HG03571 (cell line): ENCODE measurements around the gene CYREN.
"Not testable (repeated sequence)": the region's sequence is repeated elsewhere in the genome, so short reads cannot be mapped to it uniquely, and the experiment has no call there.

Experiments
- ATAC-seq: cut with Tn5 transposase; IDR thresholded peaks from one replicate; pipeline ENCODE4 v1.9.1; 2021; ENCODE audit not compliant: unreplicated experiment

Gene CYREN, protein sequence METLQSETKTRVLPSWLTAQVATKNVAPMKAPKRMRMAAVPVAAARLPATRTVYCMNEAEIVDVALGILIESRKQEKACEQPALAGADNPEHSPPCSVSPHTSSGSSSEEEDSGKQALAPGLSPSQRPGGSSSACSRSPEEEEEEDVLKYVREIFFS

DNA sequence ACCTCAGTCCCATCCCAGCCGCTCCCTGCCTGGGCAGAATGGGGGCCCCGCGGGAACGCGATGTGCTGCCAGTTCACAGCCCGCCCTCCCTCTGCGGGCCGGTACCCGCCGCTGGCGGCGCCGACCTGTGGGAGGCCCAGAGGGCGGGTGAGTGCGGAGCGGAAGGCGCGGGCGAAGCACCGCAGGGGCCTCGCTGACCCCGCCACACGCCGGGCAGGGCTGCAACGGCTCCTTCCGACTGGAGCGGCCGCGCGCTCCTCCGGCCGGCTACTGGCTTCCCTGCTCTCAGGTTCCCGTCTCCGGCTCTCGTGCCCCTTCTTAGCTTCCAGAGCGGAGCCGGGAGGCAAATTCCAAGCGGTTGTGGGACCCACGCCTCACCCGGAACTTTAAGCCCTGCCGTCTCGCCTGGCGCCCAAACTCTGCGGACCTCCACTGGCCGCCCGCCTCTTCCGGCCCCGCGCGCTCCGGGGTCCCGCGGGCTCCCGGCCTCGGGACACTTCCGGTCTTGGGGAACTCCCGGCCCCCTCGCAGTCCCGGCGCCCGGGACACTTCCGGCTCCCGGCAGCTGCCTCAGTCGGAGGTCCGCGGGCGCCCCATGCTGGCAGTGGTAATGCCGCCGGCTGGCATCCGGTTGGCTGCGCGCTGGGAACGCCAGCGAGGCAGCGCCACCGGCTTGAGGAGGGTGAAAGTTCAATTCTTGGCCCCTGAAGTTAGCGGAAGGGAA is at the start of gene CYREN:
CYREN (minus strand) TSS at position 434 of the 724 bp plus-strand sequence. CDS start 1,785 bp downstream, outside the sequence.
- ATAC-seq = peak; percentile 75

DNA sequence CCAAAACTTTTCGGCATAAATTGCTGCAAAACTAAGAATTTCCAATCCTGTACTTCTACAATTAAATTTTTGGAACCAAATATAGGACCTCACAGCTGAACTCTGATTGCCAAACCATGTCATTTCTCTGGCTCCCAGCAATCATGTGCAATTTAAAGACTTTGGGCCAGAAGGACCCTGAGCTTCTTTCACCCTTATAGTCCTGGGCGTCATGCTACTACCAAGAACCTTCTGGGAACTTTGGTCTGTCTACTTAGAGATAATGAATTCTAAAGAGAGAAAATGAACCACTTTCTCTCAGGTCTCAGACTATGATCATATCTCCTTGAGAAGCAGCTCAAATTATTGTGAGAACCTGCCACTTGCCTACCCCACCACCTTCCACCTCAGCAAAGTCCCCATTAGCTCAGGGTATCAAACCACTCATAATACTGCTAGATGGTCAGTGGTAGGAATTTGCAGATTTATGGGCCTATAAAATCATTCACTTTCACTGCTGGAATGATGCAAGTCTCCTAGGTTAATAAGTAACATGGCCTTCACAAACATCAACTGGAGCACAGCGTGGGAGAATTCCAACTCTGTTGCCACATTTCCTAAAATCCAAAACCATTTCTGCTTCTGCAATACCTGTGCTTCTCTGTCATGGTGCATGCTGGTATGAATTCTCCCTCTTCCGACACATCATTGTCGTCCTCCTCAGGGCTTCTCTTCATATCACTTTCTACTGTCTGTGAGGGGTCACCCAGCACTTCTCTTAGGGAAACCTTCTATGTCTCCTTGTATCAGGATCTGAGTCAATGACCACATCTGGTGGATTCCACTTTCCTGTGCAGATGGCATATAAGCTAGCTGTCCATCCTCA is 47.4 kb upstream of the CYREN start:
- ATAC-seq = no peak

DNA sequence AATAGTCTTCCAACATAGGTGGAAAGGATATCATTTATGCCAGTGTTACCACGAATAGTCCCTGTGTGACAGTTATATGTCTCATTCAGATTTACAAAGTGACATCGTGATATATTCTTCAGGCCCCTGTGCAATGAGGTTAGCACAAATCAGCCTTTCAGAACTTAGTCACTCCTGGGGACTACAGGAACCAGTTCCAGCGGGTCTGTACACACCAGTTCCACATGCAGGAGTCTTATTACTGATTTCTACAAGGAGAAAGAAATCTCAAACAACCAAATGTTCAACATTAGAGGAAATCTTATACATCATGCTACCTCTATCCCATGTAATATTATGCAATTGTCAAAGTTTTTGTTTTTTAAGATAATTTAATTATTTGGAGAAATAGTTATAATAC is 45.2 kb upstream of the CYREN start:
- ATAC-seq = no peak

DNA sequence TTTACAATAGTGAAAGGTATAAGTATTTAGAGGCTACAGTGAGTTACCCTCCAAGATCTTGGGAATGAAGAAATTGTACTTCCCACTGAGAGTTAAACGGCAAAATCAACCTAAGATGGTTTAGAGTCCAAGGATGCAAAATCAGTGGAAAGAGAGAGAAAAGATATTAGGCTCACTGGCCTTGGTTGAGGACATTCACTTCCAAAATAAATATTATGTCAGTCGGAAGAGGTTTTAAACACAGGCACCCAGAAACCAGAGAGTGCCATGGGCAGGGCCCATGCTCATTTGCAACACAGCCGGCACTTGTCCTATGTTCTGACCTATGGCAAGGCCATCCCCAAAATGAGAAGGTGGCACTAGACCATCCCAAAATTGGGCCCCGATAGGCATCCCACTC is 44.7 kb upstream of the CYREN start:
- ATAC-seq = no peak

DNA sequence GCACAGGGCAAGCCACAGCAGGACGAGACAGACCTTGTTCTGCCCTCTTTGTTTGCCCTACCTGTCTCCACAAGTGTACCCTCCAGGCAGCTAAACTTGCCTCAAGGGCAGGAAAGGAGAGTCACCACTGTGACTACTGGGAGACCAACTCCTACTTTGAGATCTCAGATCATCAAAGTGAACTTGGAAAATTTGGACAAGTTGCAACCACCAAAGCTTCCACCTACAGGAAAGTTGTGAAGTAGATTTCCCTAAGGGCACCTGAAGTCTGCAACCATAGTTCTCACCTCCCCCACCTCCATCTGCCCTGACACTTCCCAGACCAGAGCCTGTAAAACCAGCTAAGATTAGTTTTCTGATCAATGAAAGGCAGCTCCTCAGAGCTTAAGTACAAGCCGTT is 43.3 kb upstream of the CYREN start:
- no peak for ATAC-seq

DNA sequence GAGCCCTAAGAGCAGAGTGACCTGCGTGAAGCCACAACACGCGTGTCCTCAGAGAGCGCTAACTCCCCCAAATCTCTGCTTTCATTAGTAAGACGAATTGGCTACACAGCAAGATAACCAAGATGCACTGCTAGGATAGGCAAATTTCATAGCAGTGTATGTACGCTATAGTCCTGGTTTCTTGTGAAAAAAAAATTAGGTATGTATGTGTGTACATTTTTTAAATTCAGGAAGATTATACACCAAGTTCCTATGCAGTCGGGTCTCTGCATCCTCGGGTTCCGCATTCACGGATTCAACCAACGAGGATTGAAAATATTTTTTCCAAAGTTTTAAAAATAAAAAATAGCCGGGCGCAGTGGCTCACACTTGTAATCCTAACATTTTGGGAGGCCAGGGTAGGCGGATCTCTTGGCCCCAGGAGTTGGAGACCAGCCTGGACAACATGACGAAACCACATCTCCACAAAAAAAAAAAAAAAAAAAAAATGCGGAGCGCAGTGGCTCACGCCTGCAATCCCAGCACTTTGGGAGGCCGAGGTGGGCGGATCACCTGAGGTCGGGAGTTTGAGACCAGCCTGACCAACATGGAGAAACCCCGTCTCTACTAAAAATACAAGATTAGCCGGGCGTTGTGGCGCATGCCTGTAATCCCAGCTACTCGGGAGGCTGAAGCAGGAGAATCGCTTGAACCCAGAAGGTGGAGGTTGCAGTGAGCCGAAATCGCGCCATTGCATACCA is 41.6 kb upstream of the CYREN start:
- ATAC-seq = not testable (repeated sequence)

DNA sequence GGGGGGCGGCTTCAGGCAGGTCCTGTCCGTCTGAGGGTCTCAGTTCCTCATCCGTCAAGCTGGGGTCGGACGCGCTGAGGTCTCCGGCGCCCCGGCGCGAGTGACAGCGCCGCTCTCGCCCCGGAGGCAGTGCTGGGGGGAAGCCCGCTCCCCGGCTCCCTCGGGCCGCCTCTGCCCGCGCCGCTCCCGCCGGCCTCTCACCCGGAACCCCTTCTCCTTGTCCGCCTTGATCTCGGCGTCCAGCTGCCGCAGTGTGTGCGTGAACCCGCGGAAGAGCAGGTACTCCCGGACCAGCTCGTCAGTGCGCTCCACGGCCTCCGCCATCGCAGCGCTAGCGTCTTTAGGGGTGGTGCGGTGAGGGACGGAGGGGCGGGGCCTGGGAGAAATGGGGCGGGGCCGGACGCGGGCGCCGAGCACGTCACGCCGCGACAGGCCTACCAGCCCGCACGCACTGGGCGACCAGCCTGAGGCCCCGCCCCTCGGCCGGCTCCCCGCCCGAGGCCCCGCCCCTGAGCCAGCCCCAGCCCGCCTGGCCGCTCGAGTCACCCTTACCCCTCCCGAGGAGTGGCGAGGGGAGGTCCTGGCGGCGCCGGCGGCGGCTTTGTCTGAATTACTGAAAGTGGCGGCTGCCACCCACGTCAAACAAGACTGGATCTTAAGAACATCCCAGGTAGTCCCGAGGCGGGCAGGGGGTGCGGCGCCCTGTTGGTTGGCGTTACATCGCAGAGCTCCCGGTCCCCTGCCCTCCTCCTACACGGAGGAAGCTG is 40.9 kb upstream of the CYREN start, which contains the start of gene WDR91:
WDR91 (minus strand) TSS at position 348 of the 767 bp plus-strand sequence; CDS start at position 324, 24 bp downstream.
- peak; percentile 84 for ATAC-seq

DNA sequence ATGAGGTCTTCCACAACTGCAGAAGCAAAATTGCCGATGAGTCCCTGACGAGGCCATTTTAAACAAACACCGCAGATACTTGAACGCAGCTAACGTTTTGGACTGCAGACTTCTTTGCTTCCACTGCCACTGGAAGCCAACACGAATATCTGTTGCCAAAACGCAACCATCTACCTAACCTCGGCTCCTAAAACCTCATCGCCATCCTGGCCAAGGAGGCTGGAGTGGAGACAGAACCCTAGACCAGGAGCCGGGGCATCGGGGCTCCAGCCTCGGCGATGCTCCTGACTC is 40.3 kb upstream of the CYREN start:
- ATAC-seq = no peak

DNA sequence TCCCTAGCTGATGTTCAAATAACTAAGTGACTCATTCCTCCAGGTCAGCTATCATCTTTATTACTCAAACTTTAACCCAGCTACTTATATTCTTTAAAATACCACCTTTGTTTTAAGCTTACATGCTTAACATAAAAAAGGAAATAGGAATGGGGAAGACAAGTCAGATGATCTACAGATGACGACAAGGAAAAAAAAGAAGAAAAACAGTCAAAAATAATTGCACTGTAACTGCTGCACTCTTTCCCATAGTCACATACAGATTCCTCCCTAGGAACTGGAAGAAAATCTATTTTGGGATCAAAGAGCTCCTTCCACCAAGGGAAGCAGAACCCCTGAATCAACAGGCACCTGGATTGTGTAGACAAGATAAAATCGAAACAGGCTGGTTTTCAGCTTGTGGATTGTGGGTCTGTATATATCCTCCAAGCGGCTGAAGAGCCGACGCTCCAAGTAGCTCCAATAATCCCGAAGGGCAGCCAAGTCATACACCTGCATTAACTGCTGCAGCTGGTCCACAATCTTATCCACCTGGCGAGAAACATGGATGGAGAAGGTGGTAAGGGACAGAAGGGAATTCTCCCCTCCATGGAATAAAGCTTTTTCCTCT is 38.8 kb upstream of the CYREN start:
- no peak for ATAC-seq

DNA sequence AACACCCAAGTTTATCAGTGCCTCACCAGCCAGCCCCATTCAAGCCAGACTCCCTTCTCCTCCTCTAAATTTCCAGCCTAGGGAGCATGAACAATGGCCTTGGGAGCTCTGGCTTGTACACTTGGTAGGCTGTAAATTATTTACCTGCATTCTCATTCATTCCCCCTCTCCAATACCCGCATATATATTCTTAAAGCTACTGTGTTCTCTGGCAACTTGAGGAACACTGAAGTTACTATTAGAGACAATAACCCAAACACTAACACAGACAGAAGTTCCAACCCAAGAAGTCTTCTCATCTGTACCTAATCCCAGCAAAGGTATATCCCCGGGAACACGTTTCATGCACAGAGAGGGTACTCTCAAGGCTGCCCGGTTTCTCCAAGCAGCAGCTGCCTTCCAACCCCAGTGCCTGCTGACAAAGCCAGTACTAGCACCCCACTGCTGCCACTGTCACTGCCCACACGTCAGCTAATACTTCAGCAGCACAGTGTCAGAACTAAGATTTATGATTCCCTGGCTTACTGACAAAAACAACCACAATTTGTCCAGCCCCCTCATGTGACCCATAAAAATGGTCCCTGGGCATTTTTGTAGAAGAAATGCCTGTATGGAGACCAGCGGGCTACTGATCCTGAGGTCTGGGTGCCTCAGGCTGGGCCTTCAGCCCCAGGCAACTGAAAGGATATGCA is 37.7 kb upstream of the CYREN start:
- ATAC-seq = no peak

DNA sequence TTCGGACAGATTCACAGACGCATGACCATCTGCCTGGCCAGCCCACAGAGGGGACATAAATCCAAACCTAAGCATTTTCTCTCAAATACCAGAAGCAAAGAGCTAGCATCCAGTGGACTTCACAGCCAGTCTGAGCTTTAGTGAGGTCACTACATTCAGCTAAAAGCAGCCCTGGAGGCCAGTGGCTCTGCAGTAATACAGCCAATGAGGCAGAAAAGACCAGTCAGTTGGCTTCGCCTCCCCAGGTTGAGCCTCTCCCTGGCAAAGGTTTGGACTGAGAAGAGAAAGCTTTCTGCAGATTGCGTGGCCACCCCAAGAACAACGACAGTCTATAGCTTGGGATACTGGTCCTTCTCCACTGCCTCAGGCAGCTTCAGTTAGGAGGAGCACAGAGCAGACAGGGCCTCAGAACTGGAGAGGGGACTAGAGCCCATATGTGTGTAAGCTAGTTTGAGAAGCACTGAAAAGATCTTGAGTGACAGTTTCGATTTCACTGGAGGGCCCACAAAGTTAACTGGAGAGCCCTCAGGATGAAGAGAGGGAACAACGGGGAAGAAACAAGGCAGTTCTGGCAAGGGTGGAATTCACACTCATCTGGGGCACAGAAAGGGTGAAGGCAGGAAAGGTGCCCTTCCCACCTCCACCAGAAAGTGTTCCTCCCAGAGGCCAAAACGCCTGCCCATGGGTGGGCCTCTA is 37.0 kb upstream of the CYREN start:
- no peak for ATAC-seq

DNA sequence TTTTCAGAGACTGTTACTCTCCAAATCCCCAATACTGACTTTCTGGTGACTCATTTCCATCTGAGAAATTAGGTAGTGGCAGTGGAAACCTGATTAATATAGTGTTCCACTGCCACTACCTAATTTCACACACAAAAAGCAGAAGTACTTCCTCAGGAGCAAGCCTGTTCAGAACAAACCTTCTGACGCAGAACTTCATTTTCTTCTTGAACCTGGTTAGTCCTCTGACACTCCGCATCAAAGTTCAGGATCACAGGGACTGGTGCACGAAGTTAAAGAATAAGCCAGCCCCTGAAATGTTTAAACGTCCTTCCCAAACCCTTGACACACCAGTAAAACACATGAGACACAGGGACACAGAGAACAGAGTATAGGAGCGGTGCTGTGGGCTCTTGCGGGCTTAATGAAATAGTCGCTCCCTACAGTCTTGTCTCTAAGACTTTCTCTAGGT is 36.5 kb upstream of the CYREN start:
- ATAC-seq = peak; percentile 28

DNA sequence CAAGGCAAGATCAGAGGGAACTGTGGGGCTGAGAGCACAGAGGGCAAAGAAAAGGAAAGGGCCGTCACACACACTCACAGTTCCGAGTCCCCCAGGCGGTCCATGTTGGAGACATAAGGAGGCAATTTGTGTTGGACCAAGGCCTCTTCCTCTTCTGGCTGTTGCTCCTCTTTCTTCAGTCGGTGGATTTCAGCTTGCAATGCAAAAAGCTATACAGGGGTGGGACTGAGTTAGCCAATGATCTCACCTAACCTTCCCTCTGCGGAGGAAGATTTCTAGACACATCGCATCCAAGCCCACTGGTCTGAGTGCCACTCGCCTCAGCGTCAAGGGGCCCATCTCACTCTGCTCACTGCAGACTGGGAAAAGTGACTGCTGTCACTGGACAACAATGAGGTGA is 35.3 kb upstream of the CYREN start:
- ATAC-seq = no peak

DNA sequence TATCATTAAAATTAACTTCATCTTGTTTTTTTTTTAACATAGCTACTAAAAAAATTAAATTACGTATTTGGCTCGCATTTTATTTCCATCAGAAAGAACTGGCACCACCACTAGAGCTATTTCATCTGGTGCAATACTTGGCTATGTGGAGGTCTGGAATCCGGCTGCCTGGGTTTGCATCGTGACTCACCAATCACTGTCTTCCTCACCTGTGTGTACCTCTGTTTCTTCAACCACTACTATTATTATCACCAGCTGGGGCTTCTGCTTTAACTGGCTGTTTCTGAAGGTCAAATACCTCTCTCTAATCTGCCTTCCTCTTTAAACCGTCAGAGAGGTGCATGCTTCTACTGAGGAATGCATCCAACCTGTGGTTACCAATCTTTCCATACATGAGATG is 34.4 kb upstream of the CYREN start:
- ATAC-seq = no peak

DNA sequence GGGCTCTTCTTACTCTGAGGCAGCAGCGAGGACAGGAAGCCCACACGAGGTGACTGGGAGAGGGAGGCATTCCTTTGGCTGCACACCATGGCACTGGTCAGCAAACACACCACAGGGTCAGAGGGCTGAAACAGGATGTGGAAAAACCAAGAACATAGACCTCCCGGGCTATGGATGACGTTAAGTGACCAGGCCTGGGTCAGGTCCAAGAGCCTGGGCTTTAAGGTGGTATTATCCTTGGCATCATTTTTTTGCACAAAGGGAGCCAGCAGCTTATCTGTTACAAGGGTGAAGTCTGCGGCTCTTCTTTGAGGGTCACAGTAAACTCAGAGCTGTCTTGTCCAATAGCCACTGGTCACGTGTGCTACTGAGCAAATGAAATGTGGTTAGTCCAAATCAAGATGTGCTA is 33.8 kb upstream of the CYREN start:
- no peak for ATAC-seq

DNA sequence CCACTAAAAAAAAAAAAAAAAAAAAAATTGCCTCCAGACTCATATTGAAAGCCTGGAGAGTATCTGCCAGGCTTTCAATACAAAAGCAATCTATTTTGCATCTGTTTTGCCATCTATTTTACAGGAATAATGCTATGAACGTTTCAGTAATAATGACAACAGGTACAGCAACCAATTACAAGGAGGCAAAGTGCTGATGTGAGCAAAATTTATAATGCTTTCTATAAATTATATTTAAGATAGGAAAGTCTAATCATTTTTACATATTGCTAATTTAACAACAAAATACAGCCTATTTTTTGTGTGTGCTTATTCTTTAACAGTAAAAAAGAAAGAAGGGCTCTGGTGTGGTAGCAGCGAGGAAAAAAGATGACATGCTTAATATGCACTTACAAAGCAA is 30.8 kb upstream of the CYREN start:
- ATAC-seq = no peak

DNA sequence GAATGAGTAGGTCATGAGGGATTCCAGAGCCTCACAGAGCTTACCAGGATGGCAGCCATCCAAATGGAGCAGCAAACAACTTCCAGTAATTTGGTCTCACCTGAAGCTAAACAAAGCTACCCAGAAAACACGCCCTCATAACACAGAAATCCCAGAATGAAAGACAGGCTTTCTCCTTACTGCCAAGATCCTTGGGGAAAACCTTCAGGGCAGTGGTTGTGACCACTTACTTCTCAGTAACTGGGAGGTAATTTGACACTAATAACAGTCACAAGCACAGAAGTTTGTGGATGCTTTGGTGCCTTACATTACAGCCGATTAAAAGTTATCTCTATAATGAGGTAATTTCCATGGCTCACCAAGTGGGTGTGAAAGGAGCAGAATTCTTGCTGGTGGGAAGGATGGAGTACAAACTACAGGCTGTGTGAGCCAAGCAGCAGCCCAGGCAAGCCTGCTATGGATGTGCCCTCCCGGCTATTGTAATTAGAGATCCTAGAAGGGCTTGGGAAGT is 30.4 kb upstream of the CYREN start:
- no peak for ATAC-seq

DNA sequence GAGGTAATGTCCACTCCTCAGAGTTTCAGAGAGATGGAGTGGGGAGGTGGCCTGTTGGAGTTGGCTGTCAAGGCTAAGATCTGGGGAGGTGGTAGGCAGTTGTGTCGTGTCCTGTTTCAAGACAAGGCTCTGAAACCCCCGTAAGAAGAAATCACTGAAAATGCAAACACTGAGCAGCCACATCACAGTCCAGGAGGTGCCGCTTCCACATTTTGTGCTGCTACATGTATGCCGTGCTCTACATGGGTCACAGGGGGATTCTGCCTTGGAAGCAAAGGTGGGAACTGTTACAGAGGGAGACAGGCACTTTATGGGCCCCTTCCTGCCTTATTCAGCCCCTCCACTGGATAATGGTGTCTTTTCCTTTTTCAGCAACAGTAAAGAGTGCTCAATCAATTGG is 28.9 kb upstream of the CYREN start:
- no peak for ATAC-seq
